AG04450 (cell line): Measurements from ENCODE around the gene DHRSX. TPM values are rescaled to one million over a fixed set of nuclear protein-coding genes. Genes with fewer than 3 reads are reported as not detected.

ENCODE experiments used
- CTCF ChIA-PET: fragments of 300-600, 350-600 bp; formaldehyde crosslinking; extraction: SDS; loops from one replicate; lab custom pipeline; 2022; ENCODE audit warnings: antibody characterized with exemption, inconsistent platforms; lab: Charles Lee
- POLR2A ChIA-PET: fragments of 350-600 bp; formaldehyde crosslinking; extraction: SDS; loops from one replicate; lab custom pipeline; 2021; ENCODE audit warnings: antibody characterized with exemption, inconsistent platforms; lab: Yijun Ruan, JAX
- DNase-seq: peaks from one replicate; pipeline ENCODE4 v3.0.0-alpha.2; 2011; ENCODE audit warnings: low read depth, low spot score
- H3K27ac ChIP-seq: one replicate; pipeline ENCODE4 v1.5.1; 2012; ENCODE audit warnings: low read depth, low read length, control low read depth
- H3K27me3 ChIP-seq: one replicate; pipeline ENCODE4 v1.6.0; 2012; ENCODE audit warnings: low read length; ENCODE audit not compliant: control insufficient read depth, insufficient read depth
- H3K4me3 ChIP-seq: 2 replicates; pipeline ENCODE4 v1.5.1; 2011; ENCODE audit warnings: mild to moderate bottlenecking, low read depth, low read length, control low read depth
- H3K9me3 ChIP-seq: 2 replicates; pipeline ENCODE4 v1.5.1; 2012; ENCODE audit warnings: low read length; ENCODE audit not compliant: control insufficient read depth, insufficient read depth
- polyA plus RNA-seq: library from polyadenylated mRNA; depleted of rRNA; stranded (reverse); fragments of >200 nt; gene quantifications from 2 replicates; pipeline ENCODE4 v1.2.3, GENCODE V29; 2011
- TF ChIP-seq, protein P1 (sequence below): IDR thresholded peaks from 2 replicates; pipeline ENCODE4 v1.5.1; 2011; ENCODE audit warnings: low read depth, low read length, control low read depth, inconsistent platforms

Gene DHRSX
- polyA plus RNA-seq, 1 experiment: 43.2 TPM

DNA sequence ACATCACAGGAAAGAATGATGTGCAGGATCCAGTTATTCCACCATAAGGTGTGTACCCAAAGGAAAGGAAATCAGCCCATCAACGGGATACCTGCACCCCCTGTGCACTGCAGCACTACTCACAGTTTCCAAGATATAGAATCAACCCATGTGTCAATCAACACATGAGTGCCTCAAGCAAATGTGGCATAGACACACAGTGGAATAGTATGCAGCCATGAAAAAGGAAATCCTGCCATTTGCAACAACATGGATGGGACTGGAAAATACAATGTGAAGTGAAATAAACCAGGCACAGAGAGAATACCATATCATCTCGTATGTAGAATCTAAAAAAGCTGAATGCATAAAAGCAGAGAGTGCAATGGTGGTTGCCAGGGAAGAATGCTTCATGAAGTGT is 53.3 kb downstream of the DHRSX start:
- TF ChIP-seq, protein P1, sequence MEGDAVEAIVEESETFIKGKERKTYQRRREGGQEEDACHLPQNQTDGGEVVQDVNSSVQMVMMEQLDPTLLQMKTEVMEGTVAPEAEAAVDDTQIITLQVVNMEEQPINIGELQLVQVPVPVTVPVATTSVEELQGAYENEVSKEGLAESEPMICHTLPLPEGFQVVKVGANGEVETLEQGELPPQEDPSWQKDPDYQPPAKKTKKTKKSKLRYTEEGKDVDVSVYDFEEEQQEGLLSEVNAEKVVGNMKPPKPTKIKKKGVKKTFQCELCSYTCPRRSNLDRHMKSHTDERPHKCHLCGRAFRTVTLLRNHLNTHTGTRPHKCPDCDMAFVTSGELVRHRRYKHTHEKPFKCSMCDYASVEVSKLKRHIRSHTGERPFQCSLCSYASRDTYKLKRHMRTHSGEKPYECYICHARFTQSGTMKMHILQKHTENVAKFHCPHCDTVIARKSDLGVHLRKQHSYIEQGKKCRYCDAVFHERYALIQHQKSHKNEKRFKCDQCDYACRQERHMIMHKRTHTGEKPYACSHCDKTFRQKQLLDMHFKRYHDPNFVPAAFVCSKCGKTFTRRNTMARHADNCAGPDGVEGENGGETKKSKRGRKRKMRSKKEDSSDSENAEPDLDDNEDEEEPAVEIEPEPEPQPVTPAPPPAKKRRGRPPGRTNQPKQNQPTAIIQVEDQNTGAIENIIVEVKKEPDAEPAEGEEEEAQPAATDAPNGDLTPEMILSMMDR: no peak
- ChIA-PET CTCF (no interaction called here), POLR2A (no interaction called here)

DNA sequence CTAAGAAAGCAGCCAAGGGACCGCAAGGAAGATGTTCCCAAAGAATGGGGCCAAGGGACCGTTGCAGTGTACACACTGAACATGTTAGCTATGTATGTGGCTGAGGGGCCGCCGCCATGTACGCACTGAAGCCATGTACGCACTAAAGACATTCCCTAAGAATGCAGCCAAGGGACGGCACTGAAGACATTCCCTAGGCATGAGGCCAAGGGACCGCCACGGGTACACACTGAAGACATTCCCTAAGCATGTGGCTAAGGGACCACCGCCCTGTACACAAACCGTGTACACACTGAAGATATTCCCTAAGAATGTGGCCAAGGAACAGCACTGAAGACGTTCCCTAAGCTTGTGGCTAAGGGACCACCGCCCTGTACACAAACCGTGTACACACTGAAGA is 54.0 kb downstream of the DHRSX start:
- ChIA-PET POLR2A (no interaction called here), CTCF (no interaction called here)
- no peak for DNase-seq
- no peak overlapping the region for H3K4me3 ChIP-seq
- H3K27me3 ChIP-seq: no peaks in the 10 kb centered on the region
- no peak overlapping the region for H3K27ac ChIP-seq
- TF ChIP-seq, protein P1: no peak
- H3K9me3 ChIP-seq: no peaks in the 10 kb centered on the region

More for the DNA sequence above, 53.3 kb downstream of the DHRSX start:
- no peak for DNase-seq
- Histone ChIP-seq H3K27me3 (no peaks in the 10 kb centered on the region), H3K27ac (no peak overlapping the region), H3K4me3 (no peak overlapping the region), H3K9me3 (no peaks in the 10 kb centered on the region)

DNA sequence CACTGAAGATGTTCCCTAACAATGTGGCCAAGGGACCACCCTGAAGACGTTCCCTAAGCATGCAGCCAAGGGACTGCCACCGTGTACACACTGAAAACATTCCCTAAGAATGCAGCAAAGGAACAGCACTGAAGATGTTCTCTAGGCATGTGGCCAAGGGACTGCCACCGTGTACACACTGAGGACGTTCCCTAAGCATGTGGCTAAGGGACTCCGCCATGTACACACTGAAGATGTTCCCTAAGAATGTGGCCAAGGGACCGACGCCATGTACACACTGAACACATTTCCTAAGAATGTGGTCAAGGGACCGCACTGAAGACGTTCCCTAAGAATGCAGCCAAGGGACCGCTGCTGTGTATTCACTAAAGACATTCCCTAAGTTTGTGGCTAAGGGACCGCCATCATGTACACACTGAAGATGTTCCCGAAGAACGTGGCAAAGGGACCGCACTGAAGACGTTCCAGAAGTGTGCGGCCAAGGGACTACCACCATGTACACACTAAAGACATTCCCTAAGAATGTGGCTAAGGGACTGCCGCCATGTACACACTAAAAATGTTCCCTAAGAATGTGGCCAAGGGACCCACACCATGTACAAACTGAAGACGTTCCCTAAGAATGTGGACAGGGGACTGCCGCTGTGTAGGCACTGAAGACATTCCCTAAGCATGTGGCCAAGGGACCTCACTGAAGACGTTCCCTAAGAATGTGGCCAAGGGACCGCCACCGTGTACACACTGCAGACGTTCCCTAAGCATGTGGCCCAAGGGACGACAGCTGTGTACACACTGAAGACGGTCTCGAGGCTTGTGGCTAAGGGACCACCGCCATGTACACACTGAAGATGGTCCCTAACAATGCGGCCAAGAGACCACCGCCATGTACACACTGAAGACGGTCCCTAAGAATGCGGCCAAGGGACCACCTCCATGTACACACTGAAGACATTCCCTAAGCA is 54.8 kb downstream of the DHRSX start:
- ChIA-PET CTCF (no interaction called here), POLR2A (no interaction called here)
- Histone ChIP-seq H3K27me3 (no peaks in the 10 kb centered on the region), H3K4me3 (no peak overlapping the region), H3K9me3 (no peaks in the 10 kb centered on the region), H3K27ac (no peak overlapping the region)
- DNase-seq: no peak
- TF ChIP-seq, protein P1: no peak

DNA sequence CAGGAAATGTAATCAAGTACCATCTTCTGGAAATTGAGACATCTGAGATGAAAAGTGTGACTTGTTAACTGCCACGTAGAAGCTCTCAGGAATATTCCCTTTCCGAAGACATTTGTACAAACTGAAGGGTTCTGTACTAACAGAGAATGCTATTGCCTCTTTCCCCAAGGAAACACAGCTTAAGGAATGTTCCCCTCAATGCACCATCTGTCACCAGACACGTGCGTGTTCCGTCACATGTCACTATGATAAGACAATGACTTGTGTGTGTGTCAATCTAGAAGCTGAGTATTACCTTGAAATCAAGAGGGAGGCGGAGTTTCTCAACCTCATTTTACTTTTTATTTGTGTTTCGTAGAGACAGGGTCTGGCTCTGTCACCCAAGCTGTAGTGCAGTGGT is 58.1 kb downstream of the DHRSX start:
- Histone ChIP-seq H3K27ac (no peak overlapping the region), H3K27me3 (no peaks in the 10 kb centered on the region), H3K4me3 (no peak overlapping the region), H3K9me3 (peaks cover 10% of the 10 kb centered on the region; the same call in 1 of the 2 replicates)
- no peak for DNase-seq
- POLR2A ChIA-PET: no interaction called here
- CTCF ChIA-PET: no interaction called here
- TF ChIP-seq, protein P1: no peak

DNA sequence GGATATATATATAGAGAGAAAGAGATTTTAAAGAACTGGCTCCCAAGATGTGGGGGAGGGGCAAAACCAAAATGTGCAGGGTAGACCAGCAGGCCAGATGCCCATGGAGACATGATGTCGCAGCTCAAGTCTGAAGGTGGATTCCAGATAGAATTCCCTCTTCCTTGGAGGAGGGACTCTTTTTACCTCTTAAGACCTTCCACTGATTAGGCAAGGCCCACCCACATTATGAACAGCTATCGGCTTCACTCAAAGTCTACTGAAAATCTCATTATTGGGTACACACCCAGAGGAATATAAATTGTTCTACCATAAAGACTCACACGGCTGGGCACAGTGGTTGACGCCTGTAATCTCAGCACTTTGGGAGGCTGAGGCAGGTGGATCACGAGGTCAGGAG is 59.3 kb downstream of the DHRSX start:
- H3K4me3 ChIP-seq: no peak overlapping the region
- CTCF ChIA-PET: no interaction called here
- no peaks in the 10 kb centered on the region for H3K27me3 ChIP-seq
- no peak overlapping the region for H3K27ac ChIP-seq
- H3K9me3 ChIP-seq: peaks cover 10% of the 10 kb centered on the region; the same call in 1 of the 2 replicates
- no peak for DNase-seq
- POLR2A ChIA-PET: no interaction called here
- TF ChIP-seq, protein P1: no peak
